ENCODE measurements around the gene B4GALT3.
"Not testable (repeated sequence)": the region's sequence is repeated elsewhere in the genome, so short reads cannot be mapped to it uniquely, and the experiment has no call there.

The B4GALT3 gene

GRCh38 chr1:161177112-161177935 is at the start of gene B4GALT3:
TSS of gene B4GALT3 (minus strand) at chr1:161177507. CDS start at chr1:161176060, 1,447 bp downstream.
- peaks cover 27 to 32% of the 10 kb centered on the region in 2 donors for H3K36me3 ChIP-seq (ENCODE audit: control insufficient read depth in 1 of 2, insufficient read depth in 2 of 2, low read length in 2 of 2)
- H3K27me3 ChIP-seq (ENCODE audit: low read depth, low read length), result no peaks in the 10 kb centered on the region
- peak within 1 kb of the TSS; percentile 72 to 95 for H3K4me3 ChIP-seq (ENCODE audit: low read depth in 1 of 2, low read length in 2 of 2)
- peaks cover 21 to 23% of the 10 kb centered on the region in 2 donors for H3K4me1 ChIP-seq (ENCODE audit: control insufficient read depth in 1 of 2, insufficient read depth in 2 of 2, low read length in 2 of 2)
- H3K9me3 ChIP-seq (ENCODE audit: control insufficient read depth in 1 of 2, low read length in 2 of 2), result no peaks in the 10 kb centered on the region
- H3K27ac ChIP-seq (ENCODE audit: low read length), result peak within 1 kb of the TSS; percentile 96

GRCh38 chr1:161226759-161227158 is 49.5 kb upstream of the B4GALT3 start:
- H3K4me3 ChIP-seq (ENCODE audit: low read depth in 1 of 2, low read length in 2 of 2), result peak overlapping the region; percentile 75 to 94
- H3K36me3 ChIP-seq (ENCODE audit: control insufficient read depth in 1 of 2, insufficient read depth in 2 of 2, low read length in 2 of 2), result peaks cover 23 to 27% of the 10 kb centered on the region in 2 donors
- peaks cover 16 to 25% of the 10 kb centered on the region in 2 donors for H3K4me1 ChIP-seq (ENCODE audit: control insufficient read depth in 1 of 2, insufficient read depth in 2 of 2, low read length in 2 of 2)
- H3K27me3 ChIP-seq (ENCODE audit: low read depth, low read length), result no peaks in the 10 kb centered on the region
- H3K27ac ChIP-seq (ENCODE audit: low read length), result peak overlapping the region; percentile 84
- no peaks in the 10 kb centered on the region for H3K9me3 ChIP-seq (ENCODE audit: control insufficient read depth in 1 of 2, low read length in 2 of 2)

- Histone ChIP-seq H3K27ac (ENCODE audit: low read length) (peak overlapping the region; percentile 84), H3K9me3 (ENCODE audit: control insufficient read depth in 1 of 2, low read length in 2 of 2) (no peaks in the 10 kb centered on the region), H3K27me3 (ENCODE audit: low read depth, low read length) (no peaks in the 10 kb centered on the region), H3K4me3 (ENCODE audit: low read depth in 1 of 2, low read length in 2 of 2) (peak overlapping the region; percentile 75 to 94), H3K4me1 (ENCODE audit: control insufficient read depth in 1 of 2, insufficient read depth in 2 of 2, low read length in 2 of 2) (peaks cover 16 to 25% of the 10 kb centered on the region in 2 donors), H3K36me3 (ENCODE audit: control insufficient read depth in 1 of 2, insufficient read depth in 2 of 2, low read length in 2 of 2) (peaks cover 23 to 27% of the 10 kb centered on the region in 2 donors)
Observed at GRCh38 chr1:161226320-161226711, 49.0 kb upstream of the B4GALT3 start.

GRCh38 chr1:161225534-161226319 is 48.4 kb upstream of the B4GALT3 start, which contains the start of gene TOMM40L:
TSS of gene TOMM40L (plus strand) at chr1:161226060. CDS start at chr1:161226490, 430 bp downstream.
- H3K36me3 ChIP-seq (ENCODE audit: control insufficient read depth in 1 of 2, insufficient read depth in 2 of 2, low read length in 2 of 2), result peaks cover 23 to 25% of the 10 kb centered on the region in 2 donors
- peaks cover 16 to 25% of the 10 kb centered on the region in 2 donors for H3K4me1 ChIP-seq (ENCODE audit: control insufficient read depth in 1 of 2, insufficient read depth in 2 of 2, low read length in 2 of 2)
- peak within 1 kb of the TSS; percentile 75 to 94 for H3K4me3 ChIP-seq (ENCODE audit: low read depth in 1 of 2, low read length in 2 of 2)
- H3K9me3 ChIP-seq (ENCODE audit: control insufficient read depth in 1 of 2, low read length in 2 of 2), result no peaks in the 10 kb centered on the region
- no peaks in the 10 kb centered on the region for H3K27me3 ChIP-seq (ENCODE audit: low read depth, low read length)
- peak within 1 kb of the TSS; percentile 84 for H3K27ac ChIP-seq (ENCODE audit: low read length)

GRCh38 chr1:161225178-161225533 is 47.8 kb upstream of the B4GALT3 start:
- H3K4me1 ChIP-seq (ENCODE audit: control insufficient read depth in 1 of 2, insufficient read depth in 2 of 2, low read length in 2 of 2), result peaks cover 16 to 25% of the 10 kb centered on the region in 2 donors
- H3K27ac ChIP-seq (ENCODE audit: low read length), result peak overlapping the region; percentile 73
- H3K9me3 ChIP-seq (ENCODE audit: control insufficient read depth in 1 of 2, low read length in 2 of 2), result no peaks in the 10 kb centered on the region
- peaks cover 20% of the 10 kb centered on the region in 2 donors for H3K36me3 ChIP-seq (ENCODE audit: control insufficient read depth in 1 of 2, insufficient read depth in 2 of 2, low read length in 2 of 2)
- no peaks in the 10 kb centered on the region for H3K27me3 ChIP-seq (ENCODE audit: low read depth, low read length)
- H3K4me3 ChIP-seq (ENCODE audit: low read depth in 1 of 2, low read length in 2 of 2), result peak overlapping the region in 1 of 2 donors; percentile 18

GRCh38 chr1:161224695-161225087 is 47.4 kb upstream of the B4GALT3 start:
- H3K4me1 ChIP-seq (ENCODE audit: control insufficient read depth in 1 of 2, insufficient read depth in 2 of 2, low read length in 2 of 2), result peaks cover 16 to 25% of the 10 kb centered on the region in 2 donors
- not testable (repeated sequence) for H3K9me3 ChIP-seq (ENCODE audit: control insufficient read depth in 1 of 2, low read length in 2 of 2); H3K4me3 ChIP-seq (ENCODE audit: low read depth in 1 of 2, low read length in 2 of 2); H3K27ac ChIP-seq (ENCODE audit: low read length); H3K27me3 ChIP-seq (ENCODE audit: low read depth, low read length)
- H3K36me3 ChIP-seq (ENCODE audit: control insufficient read depth in 1 of 2, insufficient read depth in 2 of 2, low read length in 2 of 2), result peaks cover 15 to 17% of the 10 kb centered on the region in 2 donors

GRCh38 chr1:161223805-161224694 is 46.7 kb upstream of the B4GALT3 start:
- peaks cover 8 to 10% of the 10 kb centered on the region in 2 donors for H3K36me3 ChIP-seq (ENCODE audit: control insufficient read depth in 1 of 2, insufficient read depth in 2 of 2, low read length in 2 of 2)
- H3K4me1 ChIP-seq (ENCODE audit: control insufficient read depth in 1 of 2, insufficient read depth in 2 of 2, low read length in 2 of 2), result peaks cover 16 to 25% of the 10 kb centered on the region in 2 donors
- H3K9me3 ChIP-seq (ENCODE audit: control insufficient read depth in 1 of 2, low read length in 2 of 2), result no peaks in the 10 kb centered on the region
- no peak overlapping the region for H3K4me3 ChIP-seq (ENCODE audit: low read depth in 1 of 2, low read length in 2 of 2)
- H3K27me3 ChIP-seq (ENCODE audit: low read depth, low read length), result no peaks in the 10 kb centered on the region
- no peak overlapping the region for H3K27ac ChIP-seq (ENCODE audit: low read length)

- Histone ChIP-seq H3K27ac (ENCODE audit: low read length) (no peak overlapping the region), H3K36me3 (ENCODE audit: control insufficient read depth in 1 of 2, insufficient read depth in 2 of 2, low read length in 2 of 2) (no peaks in the 10 kb centered on the region), H3K9me3 (ENCODE audit: control insufficient read depth in 1 of 2, low read length in 2 of 2) (no peaks in the 10 kb centered on the region), H3K4me1 (ENCODE audit: control insufficient read depth in 1 of 2, insufficient read depth in 2 of 2, low read length in 2 of 2) (peaks cover 16 to 18% of the 10 kb centered on the region in 2 donors), H3K4me3 (ENCODE audit: low read depth in 1 of 2, low read length in 2 of 2) (no peak overlapping the region), H3K27me3 (ENCODE audit: low read depth, low read length) (no peaks in the 10 kb centered on the region)
Observed at GRCh38 chr1:161222175-161223019, 45.1 kb upstream of the B4GALT3 start.

- Histone ChIP-seq H3K36me3 (ENCODE audit: control insufficient read depth in 1 of 2, insufficient read depth in 2 of 2, low read length in 2 of 2) (peaks cover 0 to 5% of the 10 kb centered on the region in 2 donors), H3K9me3 (ENCODE audit: control insufficient read depth in 1 of 2, low read length in 2 of 2) (no peaks in the 10 kb centered on the region), H3K27me3 (ENCODE audit: low read depth, low read length) (no peaks in the 10 kb centered on the region), H3K4me3 (ENCODE audit: low read depth in 1 of 2, low read length in 2 of 2) (no peak overlapping the region), H3K4me1 (ENCODE audit: control insufficient read depth in 1 of 2, insufficient read depth in 2 of 2, low read length in 2 of 2) (peaks cover under 1% of the 10 kb centered on the region in 2 donors), H3K27ac (ENCODE audit: low read length) (no peak overlapping the region)
Observed at GRCh38 chr1:161220002-161220401, 42.7 kb upstream of the B4GALT3 start.
